ENCODE results near the gene AMDHD1.

Gene AMDHD1

DNA sequence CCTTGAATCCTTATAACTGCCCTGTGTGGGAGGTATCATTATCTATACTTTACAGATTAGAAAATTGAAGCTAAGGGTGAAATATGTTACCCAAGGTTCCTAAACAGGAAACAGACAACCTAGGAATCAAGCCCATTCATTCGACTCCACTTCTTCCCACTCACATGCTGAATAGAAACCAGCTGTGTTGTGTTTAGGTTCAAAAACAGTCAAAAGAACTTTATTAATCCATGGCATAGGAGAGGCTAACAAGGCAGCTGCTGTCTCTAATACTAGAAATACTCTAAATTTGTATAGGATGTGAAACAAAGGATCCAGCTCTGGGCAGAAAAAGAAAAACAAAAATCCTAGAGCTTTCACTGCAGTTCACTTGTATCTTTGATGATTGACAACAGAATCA is 9.9 kb downstream of the AMDHD1 start:
- H3K27ac ChIP-seq, result no peak overlapping the region
- TF ChIP-seq, protein P1, sequence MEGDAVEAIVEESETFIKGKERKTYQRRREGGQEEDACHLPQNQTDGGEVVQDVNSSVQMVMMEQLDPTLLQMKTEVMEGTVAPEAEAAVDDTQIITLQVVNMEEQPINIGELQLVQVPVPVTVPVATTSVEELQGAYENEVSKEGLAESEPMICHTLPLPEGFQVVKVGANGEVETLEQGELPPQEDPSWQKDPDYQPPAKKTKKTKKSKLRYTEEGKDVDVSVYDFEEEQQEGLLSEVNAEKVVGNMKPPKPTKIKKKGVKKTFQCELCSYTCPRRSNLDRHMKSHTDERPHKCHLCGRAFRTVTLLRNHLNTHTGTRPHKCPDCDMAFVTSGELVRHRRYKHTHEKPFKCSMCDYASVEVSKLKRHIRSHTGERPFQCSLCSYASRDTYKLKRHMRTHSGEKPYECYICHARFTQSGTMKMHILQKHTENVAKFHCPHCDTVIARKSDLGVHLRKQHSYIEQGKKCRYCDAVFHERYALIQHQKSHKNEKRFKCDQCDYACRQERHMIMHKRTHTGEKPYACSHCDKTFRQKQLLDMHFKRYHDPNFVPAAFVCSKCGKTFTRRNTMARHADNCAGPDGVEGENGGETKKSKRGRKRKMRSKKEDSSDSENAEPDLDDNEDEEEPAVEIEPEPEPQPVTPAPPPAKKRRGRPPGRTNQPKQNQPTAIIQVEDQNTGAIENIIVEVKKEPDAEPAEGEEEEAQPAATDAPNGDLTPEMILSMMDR (IDR thresholded peaks at IDR 0.05), result no peak
- TF ChIP-seq ZFX (IDR thresholded peaks at IDR 0.05; ENCODE audit: borderline replicate concordance), result no peak

DNA sequence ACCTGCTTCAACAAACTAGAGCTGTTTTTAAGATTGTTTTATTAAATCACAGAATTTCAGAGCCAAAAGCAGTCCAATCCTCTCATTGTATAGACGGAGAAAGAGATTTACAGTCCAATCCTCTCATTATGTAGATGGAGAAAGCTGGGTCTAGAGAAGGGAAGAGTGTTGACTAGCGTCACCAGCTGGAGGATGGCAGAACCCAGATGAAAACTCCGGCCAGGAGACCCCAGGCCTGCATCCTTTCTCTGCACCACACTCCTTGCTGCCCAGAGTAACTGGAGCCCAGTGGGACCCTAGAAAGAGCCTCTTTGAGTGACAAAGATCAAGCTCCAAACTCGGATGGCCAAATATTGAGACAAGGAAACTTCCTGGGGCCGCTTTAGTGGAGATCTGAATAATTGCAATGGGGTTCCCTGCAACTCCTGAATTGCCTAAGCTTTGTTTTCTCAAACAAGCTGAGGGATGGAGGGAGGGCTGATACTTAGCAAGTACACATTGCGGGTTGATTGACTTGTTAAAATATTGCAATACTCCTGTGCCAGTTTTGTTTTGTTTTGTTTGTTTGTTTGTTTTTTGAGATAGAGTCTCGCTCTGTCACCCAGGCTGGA is 12.5 kb downstream of the AMDHD1 start:
- no peak overlapping the region for H3K27ac ChIP-seq
- no peak for TF ChIP-seq ZFX (IDR thresholded peaks at IDR 0.05; ENCODE audit: borderline replicate concordance)
- TF ChIP-seq, protein P1 (IDR thresholded peaks at IDR 0.05), result no peak

DNA sequence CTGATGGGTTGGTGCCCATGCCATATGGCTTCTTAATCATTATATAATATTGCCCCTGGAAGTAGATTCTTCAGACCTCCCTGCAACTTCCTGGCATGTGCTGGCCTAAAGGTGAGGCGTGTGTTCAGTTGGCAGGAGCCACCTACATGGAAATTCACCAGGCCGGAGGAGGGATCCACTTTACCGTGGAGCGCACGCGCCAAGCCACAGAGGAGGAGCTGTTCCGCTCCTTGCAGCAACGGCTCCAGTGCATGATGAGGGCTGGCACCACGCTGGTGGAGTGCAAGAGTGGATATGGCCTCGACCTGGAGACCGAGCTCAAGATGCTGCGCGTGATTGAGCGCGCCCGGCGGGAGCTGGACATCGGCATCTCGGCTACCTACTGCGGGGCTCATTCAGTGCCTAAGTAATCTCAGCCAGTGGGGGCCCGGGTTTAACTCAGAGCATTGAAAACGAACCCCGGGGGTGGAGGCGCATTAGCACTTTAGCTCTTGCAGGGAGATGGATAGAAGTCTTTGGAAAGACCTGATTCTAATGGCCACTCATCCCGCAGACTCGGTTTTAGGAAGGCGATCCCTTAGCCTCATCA is 13.5 kb downstream of the AMDHD1 start:
- no peak overlapping the region for H3K27ac ChIP-seq
- TF ChIP-seq ZFX (IDR thresholded peaks at IDR 0.05; ENCODE audit: borderline replicate concordance), result no peak
- TF ChIP-seq, protein P1 (IDR thresholded peaks at IDR 0.05), result no peak

DNA sequence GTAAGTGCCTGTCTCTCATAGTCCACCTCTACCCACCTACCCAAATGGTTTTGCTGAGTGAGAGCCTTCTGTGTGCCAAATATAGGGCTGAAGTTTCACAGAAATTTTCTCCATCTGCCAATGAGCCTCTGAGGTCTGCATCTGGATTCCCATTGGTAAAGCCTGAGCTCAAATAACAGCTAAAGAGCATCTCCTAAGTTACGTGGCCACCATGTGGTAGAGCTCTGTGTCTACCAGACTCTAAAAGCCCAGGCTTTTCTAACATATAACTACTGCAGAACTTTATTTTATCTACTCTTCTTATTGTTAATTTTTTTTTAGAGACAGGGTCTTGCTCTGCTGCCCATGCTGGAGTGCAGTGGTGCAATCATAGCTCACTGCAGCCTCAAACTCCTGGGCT is 16.0 kb downstream of the AMDHD1 start:
- no peak overlapping the region for H3K27ac ChIP-seq
- TF ChIP-seq ZFX (IDR thresholded peaks at IDR 0.05; ENCODE audit: borderline replicate concordance), result no peak
- TF ChIP-seq, protein P1 (IDR thresholded peaks at IDR 0.05), result peak; percentile 35

DNA sequence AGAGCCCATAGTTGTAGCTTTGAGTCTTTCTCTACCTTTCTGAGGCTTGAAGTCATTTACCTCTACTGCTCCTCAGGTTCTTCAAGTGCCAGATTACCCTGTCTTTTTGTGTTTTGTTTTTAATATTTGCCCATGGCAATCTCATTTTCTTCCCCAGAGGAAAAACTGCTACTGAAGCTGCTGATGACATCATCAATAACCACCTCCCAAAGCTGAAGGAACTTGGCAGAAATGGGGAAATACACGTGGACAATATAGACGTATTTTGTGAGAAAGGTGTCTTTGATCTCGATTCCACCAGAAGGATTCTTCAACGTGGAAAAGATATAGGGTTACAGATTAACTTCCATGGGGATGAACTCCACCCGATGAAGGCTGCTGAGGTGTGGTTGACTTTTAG is 17.1 kb downstream of the AMDHD1 start:
- H3K27ac ChIP-seq, result no peak overlapping the region
- no peak for TF ChIP-seq ZFX (IDR thresholded peaks at IDR 0.05; ENCODE audit: borderline replicate concordance)
- TF ChIP-seq, protein P1 (IDR thresholded peaks at IDR 0.05), result no peak

DNA sequence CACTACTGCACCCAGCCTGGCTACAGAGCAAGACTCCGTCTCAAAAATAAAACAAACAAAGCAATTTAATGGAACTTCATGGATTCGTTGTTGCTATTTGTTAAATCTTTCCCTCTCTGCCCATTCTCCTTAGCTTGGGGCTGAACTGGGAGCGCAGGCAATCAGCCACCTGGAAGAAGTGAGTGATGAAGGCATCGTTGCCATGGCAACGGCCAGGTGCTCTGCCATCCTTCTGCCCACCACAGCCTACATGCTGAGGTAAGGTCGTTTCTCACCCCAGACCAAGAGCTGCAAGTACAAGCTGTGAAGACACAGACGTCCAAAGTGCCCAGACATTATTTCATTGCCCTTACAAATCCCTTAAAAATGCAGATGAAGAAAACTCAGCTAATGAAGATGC is 19.1 kb downstream of the AMDHD1 start:
- H3K27ac ChIP-seq, result no peak overlapping the region
- TF ChIP-seq, protein P1 (IDR thresholded peaks at IDR 0.05), result no peak
- no peak for TF ChIP-seq ZFX (IDR thresholded peaks at IDR 0.05; ENCODE audit: borderline replicate concordance)

DNA sequence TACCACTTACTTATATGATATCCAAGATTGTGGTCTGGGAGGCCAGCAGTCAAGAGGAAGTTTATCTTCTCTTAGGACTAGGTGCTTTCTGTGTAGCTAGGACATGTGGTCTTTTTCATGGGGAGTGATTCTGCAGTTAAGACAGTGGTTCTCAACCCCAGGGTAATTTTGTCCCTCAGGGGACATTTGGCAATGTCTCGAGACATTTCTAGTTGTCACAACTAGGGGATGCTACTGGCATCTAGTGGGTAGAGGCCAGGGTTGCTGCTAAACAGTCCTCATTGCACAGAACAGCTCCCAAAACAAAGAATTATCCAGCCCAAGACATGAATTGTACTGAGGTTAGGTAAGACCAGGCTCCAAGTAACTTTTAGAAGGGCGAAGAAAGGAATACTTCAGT is 20.0 kb downstream of the AMDHD1 start:
- TF ChIP-seq, protein P1 (IDR thresholded peaks at IDR 0.05), result peak; percentile 57
- TF ChIP-seq ZFX (IDR thresholded peaks at IDR 0.05; ENCODE audit: borderline replicate concordance), result no peak
- H3K27ac ChIP-seq, result no peak overlapping the region

All from 22Rv1 (cell line).